ENCODE results near the gene AMFR. TPM values are rescaled to one million over a fixed set of nuclear protein-coding genes. Genes with fewer than 3 reads are reported as not detected.

The AMFR gene
- total RNA-seq, 6 experiments from 2014 or later, result 92.2 to 189 (median 137) TPM

DNA sequence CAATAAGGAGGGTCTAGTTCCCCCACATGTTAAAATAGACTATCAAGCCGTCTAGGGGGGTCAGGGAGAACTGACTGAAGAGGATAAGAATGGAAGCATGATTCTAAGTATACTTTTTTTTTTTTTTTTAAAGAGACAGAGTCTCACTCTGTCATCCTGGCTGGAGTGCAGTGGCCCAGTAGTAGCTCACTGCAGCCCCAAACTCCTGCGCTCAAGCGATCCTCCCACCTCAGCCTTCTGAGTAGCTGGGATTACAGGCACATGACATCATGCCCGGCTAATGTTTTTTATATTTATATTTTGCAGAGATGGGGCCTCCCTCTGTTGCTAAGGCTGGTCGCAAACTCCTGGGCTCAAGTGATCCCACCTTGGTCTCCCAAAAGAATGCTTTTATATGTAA is 14.2 kb downstream of the AMFR start:
- Histone ChIP-seq H3K4me1 (peaks cover 0 to 31% (median 15%) of the 10 kb centered on the region in 4 donors), H3K9me3 (peaks cover 0 to 2% (median 0%) of the 10 kb centered on the region in 4 donors), H3K27me3 (no peaks in the 10 kb centered on the region), H3K4me3 (no peak overlapping the region), H3K36me3 (peaks cover 0 to 8% (median 4%) of the 10 kb centered on the region in 4 donors), H3K27ac (no peak overlapping the region)
- no peak for TF ChIP-seq POLR2A (IDR thresholded peaks at IDR 0.05)
- TF ChIP-seq, protein P1, sequence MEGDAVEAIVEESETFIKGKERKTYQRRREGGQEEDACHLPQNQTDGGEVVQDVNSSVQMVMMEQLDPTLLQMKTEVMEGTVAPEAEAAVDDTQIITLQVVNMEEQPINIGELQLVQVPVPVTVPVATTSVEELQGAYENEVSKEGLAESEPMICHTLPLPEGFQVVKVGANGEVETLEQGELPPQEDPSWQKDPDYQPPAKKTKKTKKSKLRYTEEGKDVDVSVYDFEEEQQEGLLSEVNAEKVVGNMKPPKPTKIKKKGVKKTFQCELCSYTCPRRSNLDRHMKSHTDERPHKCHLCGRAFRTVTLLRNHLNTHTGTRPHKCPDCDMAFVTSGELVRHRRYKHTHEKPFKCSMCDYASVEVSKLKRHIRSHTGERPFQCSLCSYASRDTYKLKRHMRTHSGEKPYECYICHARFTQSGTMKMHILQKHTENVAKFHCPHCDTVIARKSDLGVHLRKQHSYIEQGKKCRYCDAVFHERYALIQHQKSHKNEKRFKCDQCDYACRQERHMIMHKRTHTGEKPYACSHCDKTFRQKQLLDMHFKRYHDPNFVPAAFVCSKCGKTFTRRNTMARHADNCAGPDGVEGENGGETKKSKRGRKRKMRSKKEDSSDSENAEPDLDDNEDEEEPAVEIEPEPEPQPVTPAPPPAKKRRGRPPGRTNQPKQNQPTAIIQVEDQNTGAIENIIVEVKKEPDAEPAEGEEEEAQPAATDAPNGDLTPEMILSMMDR (IDR thresholded peaks at IDR 0.05), result no peak
- intact Hi-C loops (cut with DNase I), result no loop called here
- no peak for DNase-seq
- 64% methylated on average over 5 of the region's 5 CpGs for WGBS (ENCODE audit: insufficient coverage, low coverage, low lambda C conversion rate, missing lambda C conversion rate)
- ATAC-seq, result no peak

DNA sequence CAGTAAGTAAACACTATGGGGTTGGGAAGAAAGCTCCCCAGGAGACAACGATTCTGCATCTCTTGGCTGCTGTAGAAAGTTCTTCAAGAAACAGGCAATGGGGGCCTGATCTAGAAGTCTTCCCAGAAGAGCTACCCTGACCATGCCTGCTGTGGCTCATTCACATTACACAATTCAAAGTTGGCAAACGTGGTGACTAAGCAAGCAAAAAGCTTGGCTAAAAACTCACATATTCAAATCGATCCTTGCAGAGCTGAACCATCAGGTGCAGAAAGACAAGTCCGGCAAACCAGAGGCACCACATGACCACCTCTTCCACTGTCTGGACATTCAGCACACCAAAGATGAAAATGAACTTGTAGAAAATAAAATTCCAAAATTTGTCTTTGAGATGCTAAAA is 16.1 kb downstream of the AMFR start:
- intact Hi-C loops (cut with DNase I), result no loop called here
- peaks cover 0 to 2% (median 0%) of the 10 kb centered on the region in 4 donors for H3K9me3 ChIP-seq
- H3K4me3 ChIP-seq, result no peak overlapping the region
- H3K27ac ChIP-seq, result peak overlapping the region; percentile 66 to 83 (median 80)
- H3K27me3 ChIP-seq, result no peaks in the 10 kb centered on the region
- ATAC-seq (peak; percentile 85 to 89 (median 88)), DNase-seq (peak; percentile 42 to 78 (median 65))
- peaks cover 0 to 19% (median 11%) of the 10 kb centered on the region in 4 donors for H3K36me3 ChIP-seq
- WGBS (ENCODE audit: insufficient coverage, low coverage, low lambda C conversion rate, missing lambda C conversion rate), result 28% methylated on average over 4 of the region's 4 CpGs
- peaks cover 0 to 30% (median 14%) of the 10 kb centered on the region in 4 donors for H3K4me1 ChIP-seq
- TF ChIP-seq POLR2A (IDR thresholded peaks at IDR 0.05), result no peak
- TF ChIP-seq, protein P1 (IDR thresholded peaks at IDR 0.05), result no peak

DNA sequence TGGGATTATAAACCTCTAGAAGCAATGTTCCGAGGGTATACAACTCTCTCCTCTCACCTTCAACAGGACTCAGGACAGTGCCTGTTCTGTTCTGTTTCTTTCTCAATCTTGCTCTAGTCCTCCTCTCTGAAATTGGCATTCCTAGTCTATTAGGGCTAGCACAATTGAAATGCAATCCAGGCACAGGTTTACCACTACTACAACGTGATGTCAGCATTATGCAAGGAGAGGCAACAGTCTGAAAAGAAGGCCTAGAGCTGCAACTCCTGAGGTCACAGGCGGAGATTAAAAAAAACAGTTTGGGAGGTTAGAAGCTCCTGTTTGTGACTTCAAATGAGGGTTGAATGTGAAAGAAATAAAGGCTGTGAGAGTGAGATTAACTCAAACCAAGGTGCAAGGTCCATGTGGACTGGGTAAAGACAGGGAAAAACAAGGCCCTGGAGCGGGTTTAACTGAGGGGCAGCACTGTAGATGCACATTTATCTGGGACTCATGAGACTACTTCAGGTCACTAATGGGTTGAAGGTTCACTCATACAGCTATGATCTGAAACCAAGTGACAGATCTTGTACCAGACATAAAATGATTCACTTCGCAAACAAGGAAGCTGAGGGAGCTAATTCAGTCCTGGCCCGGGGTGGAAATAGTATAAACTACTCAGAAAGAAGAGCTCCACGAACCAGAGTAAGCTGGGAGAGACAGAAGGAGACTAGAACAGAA is 16.8 kb downstream of the AMFR start:
- intact Hi-C loops (cut with DNase I), result no loop called here
- TF ChIP-seq POLR2A (IDR thresholded peaks at IDR 0.05), result no peak
- TF ChIP-seq, protein P1 (IDR thresholded peaks at IDR 0.05), result no peak
- peaks cover 0 to 2% (median 0%) of the 10 kb centered on the region in 4 donors for H3K9me3 ChIP-seq
- H3K27ac ChIP-seq, result peak overlapping the region; percentile 66 to 83 (median 80)
- no peak overlapping the region for H3K4me3 ChIP-seq
- H3K36me3 ChIP-seq, result peaks cover 0 to 22% (median 13%) of the 10 kb centered on the region in 4 donors
- WGBS (ENCODE audit: insufficient coverage, low coverage, low lambda C conversion rate, missing lambda C conversion rate), result 18% methylated on average over 7 of the region's 7 CpGs
- H3K4me1 ChIP-seq, result peaks cover 0 to 30% (median 14%) of the 10 kb centered on the region in 4 donors
- ATAC-seq (peak; percentile 68 to 89 (median 75)), DNase-seq (peak in 1 of 3 donors; percentile 56)
- no peaks in the 10 kb centered on the region for H3K27me3 ChIP-seq

DNA sequence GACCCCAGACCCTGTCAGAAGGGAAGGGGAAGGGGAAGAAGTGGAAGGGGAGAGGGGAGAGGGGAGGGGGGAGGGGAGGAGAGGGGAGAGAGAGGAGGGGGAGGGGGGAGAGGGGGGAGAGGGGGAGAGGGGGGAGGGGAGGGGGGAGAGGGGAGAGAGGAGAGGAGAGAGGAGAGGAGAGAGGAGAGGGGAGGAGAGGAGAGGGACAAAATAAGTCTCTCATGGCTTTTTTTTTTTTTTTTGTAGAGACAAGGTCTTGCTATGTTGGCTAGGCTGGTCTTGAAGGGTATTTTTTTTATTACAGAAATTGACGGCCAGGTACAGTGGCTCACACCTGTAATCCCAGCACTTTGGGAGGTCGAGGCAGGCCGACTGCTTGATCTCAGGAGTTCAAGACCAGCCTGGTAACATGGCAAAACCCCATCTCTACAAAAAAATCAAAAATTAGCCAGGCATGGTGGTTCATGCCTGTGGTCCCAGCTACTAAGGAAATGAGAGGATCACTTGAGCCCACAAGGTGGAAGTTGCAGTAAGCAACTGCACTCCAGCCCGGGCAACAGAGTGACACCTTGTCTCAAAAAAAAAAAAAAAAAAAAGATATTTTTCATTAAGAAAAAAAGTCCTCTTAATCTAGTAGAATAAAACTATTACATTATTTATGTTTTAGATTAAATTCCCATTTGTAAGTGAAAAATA is 19.2 kb downstream of the AMFR start:
- whole genome bisulfite sequencing (ENCODE audit: insufficient coverage, low coverage, low lambda C conversion rate, missing lambda C conversion rate), result 70% methylated on average over 4 of the region's 4 CpGs
- TF ChIP-seq POLR2A (IDR thresholded peaks at IDR 0.05), result no peak
- H3K27me3 ChIP-seq, result no peaks in the 10 kb centered on the region
- no peaks in the 10 kb centered on the region for H3K9me3 ChIP-seq
- no peak overlapping the region for H3K4me3 ChIP-seq
- ATAC-seq, result no peak
- peaks cover 0 to 30% (median 14%) of the 10 kb centered on the region in 4 donors for H3K4me1 ChIP-seq
- DNase-seq, result no peak
- intact Hi-C loops (cut with DNase I), result no loop called here
- H3K36me3 ChIP-seq, result peaks cover 8 to 43% (median 27%) of the 10 kb centered on the region in 4 donors
- no peak overlapping the region for H3K27ac ChIP-seq

DNA sequence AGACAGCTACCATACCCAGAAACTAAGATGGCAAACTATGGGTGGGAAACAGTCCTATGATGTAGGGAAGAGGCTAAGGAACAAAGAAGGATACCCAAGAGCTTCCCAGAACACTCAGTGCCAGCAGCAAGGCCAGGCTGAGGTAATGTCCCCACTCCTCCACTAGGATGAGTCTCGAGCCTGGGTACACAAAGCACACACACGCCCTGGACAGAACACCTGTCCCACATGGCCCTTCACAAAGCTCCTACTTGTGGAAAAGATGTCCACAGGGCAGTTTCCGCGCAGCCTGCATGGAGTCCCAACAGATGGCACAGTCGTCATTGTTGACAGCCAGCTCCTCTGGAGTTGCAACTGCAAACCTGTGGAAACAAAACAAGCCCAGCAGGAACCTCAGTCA is 23.9 kb downstream of the AMFR start:
- peaks cover 8 to 44% (median 23%) of the 10 kb centered on the region in 4 donors for H3K36me3 ChIP-seq
- H3K4me1 ChIP-seq, result no peaks in the 10 kb centered on the region
- intact Hi-C loops (cut with DNase I), result no loop called here
- H3K4me3 ChIP-seq, result no peak overlapping the region
- no peaks in the 10 kb centered on the region for H3K27me3 ChIP-seq
- peak; percentile 57 to 79 (median 64) for ATAC-seq
- no peaks in the 10 kb centered on the region for H3K9me3 ChIP-seq
- no peak for DNase-seq
- TF ChIP-seq POLR2A (IDR thresholded peaks at IDR 0.05), result no peak
- TF ChIP-seq, protein P1 (IDR thresholded peaks at IDR 0.05), result peak in 2 of 4 donors; percentile 5 to 28
- WGBS (ENCODE audit: insufficient coverage, low coverage, low lambda C conversion rate, missing lambda C conversion rate), result 82% methylated on average over 2 of the region's 5 CpGs
- H3K27ac ChIP-seq, result no peak overlapping the region

All from right lobe of liver (tissue), 6 donors.